HG03045 (cell line): ENCODE data around the gene CRTAC1.

Experiments
- ATAC-seq: cut with Tn5 transposase; IDR thresholded peaks from one replicate; pipeline ENCODE4 v1.9.1; 2021; ENCODE audit warnings: mild to moderate bottlenecking, moderate library complexity; ENCODE audit not compliant: unreplicated experiment

Gene CRTAC1

GRCh38 chr10:98030093-98030821 is at the start of gene CRTAC1:
CRTAC1 (minus strand) TSS chr10:98030621; CDS start chr10:98030472, 149 bp downstream.
- no peak for ATAC-seq

GRCh38 chr10:98078774-98079173 is 48.4 kb upstream of the CRTAC1 start:
- no peak for ATAC-seq

DNA sequence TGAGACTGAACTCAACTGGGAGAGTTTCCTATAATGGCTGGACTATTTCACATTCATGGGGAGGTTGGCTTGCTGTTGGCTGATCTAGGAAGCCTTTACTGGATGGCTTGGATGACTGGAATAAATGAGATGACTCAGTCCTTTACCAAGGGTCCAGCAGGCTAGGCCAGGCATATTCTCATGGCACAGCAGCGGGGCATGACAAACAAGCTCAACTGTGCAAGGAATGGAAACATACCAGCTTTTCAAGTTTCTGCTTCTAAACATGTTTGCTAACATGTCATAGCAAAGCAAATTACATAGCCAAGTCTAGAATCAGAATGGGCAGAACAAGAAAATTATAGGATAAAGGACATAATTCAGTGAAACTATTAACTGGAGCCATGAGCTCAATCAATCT is 46.8 kb upstream of the CRTAC1 start:
- no peak for ATAC-seq

DNA sequence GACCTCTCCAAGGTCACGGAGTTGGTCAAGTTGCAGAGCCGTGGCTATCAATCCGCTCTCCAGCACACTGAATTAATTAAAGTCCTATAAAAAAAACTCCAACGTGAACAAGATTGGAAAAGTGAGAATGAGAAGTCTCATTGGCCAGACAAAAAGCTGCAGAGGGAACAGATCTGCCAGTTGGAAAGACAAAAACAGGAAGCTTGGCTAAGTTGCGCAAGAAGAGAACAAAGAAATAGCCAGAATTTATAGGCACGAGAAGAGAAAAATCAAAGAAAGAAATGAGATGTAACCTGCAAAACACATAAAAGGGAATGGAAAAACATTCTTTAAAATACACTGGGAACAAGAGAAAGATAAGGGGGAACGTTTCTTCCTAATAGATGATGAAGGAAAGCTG is 45.7 kb upstream of the CRTAC1 start:
- ATAC-seq, result no peak

DNA sequence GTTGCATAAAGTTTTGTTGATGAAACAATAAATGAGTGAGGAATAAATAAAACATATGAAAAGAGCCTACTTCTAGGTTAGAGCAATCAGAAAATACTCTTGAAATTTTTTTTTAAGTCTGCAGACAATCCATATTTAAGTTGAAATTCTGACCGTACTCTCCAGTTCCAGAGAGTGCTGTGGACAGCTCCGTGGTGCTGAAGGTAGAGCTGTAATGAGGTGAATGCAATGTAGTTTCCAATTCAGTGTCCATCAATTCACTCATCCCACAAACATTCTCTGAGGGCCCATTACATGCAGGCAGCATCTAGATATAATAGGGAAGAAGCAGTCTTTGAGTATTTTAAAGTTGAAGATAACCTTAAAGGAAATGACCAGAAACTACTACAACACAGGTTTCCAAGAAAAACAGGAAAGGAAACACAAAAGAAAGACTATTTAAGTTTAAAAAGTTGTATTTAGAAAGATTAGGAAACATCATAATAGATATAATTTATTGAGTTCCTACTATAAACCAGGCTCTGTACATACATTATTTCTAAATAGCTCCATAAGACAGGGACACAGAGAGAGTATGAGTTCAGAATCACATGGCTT is 44.0 kb upstream of the CRTAC1 start:
- no peak for ATAC-seq

GRCh38 chr10:98067165-98067564 is 36.7 kb upstream of the CRTAC1 start:
- ATAC-seq, result no peak

DNA sequence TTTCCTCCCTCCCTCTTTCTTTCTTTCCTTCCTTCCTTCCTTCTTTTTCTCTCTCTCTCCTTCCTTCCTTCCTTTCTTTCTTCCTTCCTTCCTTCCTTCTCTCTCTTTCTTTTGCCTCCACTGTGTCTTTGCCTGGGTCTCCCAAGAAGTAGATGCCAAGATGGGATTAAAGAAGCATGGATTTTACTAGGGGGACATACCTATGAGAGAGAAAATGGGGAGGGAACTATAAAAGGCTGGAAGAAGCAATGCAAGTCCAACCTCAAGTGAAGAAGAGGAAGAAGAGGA is 33.3 kb upstream of the CRTAC1 start:
- no peak for ATAC-seq

DNA sequence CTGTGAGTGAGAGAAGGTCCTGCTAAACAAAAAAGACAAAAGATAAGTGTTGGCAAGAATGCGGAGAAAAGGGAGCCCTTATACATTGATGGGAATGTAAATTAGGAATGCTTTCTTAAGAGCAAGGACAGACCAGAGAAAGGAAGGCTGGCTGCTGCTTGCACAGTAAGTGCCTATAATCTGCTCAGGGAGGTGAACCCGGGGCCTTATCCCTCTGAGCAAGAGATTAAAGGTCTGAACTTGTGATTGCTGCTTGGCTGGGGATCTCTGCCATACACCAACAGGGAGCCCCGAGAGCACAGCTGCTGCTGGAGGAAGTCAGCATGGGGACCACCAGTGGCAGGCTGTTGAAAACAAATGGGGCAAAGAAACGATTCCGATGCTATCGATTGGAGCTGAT is 32.0 kb upstream of the CRTAC1 start:
- ATAC-seq, result no peak

GRCh38 chr10:98060079-98060478 is 29.7 kb upstream of the CRTAC1 start:
- ATAC-seq, result no peak

- no peak for ATAC-seq
Observed at GRCh38 chr10:98058295-98058694, 27.9 kb upstream of the CRTAC1 start.

DNA sequence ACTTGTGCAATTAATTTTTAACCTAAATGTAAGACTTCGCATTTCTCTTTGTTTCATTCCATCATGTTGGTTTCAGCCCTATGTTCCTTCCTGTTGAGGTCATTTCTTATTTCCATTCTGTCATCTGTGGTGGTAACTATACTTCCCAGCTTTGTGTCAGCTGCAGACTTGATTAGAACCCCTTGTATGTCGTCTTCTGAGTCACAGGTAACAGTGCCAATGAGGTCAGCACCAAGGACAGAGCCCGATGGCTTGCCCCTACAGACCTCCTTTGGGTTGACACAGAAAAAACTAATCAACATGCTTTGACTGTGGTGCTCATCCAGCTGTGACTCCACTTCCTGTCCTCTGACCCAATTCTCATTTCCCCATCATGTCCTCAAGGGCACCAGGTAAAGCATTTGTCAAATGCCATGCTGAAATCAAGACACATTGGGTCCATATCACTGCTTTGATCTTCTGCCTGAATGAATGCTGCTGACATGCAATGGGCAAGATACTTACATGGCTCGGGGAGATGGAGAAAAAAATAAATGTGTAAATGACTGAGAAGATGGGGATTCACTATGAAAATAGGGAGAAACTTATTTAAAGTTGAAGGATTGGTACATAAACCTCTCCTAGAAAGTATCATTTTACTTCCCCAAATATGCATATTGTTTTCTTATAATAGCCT is 25.6 kb upstream of the CRTAC1 start:
- no peak for ATAC-seq

- no peak for ATAC-seq
Observed at GRCh38 chr10:98047009-98047741, 16.8 kb upstream of the CRTAC1 start.

DNA sequence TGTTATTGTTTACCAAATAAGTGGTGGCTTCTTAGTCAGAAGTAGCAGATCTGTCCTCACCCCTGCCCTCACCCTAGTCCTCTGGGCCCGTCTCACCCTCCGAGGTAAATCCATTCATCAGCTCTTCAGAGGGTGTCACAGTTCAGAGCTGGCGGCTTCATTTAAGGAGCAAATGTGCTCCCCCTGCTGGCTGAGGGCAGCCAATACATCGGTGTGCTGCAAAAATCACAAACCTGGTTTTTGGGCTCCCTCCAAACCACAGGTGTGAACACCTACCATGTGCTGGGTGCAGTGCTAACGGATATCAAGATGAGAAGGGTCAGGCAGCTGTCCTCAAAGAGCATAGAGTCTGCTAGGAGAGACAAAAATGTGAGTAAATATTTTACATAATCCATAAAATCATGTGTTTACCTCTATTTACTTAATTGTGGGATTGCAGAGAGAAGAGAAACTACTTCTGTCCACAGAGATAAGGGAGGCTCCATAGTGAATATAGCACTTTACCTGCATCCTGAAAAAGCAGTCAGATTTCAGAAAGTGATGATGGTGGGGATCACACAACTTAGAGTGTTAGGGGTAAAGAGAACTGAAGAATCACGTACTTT is 15.5 kb upstream of the CRTAC1 start:
- no peak for ATAC-seq

DNA sequence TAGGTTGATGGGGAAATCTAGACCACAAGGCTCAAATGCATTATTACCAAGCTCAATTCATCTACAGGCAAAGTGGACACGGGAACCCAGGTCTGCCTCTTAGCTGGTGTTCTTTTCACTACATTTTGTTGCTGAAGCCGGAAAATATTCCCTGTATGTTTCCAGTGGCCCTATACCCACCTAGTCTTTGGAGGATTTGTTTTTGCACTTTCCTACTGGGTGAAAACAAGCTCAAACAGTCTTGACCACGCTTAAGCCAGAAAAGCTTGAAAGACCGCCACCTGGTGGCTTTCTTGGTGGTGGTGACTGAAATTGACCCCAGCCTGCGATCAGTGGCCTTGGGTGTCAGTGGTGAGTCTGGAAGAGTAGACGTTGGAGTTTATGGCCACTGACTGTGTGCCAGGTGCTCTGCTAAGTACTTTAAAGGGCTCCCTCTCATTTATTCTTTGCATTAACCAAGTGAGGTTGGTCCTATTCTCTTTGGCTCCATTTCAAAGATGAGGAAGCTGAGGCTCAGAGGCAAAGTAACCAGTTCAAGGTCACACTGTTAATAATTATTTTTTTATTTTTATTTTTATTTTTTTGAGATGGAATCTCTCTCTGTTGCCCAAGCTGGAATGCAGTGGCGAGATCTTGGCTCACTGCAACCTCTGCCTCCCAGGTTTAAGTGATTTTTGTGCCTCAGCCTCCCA is 11.1 kb upstream of the CRTAC1 start:
- ATAC-seq, result no peak

DNA sequence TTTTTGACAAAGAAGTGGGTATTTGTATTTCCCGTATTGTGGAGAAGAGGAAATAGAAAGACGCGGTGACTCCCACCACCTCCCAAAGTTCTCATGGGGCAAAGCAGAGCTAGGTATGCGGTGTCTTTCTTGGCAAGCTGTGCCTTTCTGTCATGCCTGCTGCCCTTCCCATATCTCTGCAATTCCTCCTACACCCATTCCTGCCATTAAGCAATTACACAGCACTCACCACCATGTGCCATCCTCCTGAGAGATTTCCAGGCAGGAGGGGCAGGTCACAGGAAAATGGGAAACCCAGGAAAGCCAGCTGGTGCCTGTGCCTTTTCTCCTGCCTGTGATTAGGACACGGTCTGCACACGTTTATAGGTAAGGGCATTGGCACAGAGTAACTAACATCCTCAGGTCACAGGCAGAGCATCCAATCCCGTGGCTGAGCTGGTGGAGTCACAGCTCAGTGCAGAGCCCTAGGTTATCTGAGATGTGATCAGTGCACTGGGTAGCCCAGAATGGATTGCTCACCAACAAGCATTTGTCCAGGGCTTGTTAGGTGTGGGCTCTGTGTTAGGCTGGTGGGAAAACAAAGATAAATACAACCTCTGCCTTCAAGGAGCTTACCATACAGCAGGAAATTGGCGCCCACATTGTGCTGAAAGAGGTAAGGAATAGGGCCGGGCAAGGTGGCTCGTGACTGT is 9.4 kb upstream of the CRTAC1 start:
- ATAC-seq, result no peak

GRCh38 chr10:98038288-98038687 is 7.9 kb upstream of the CRTAC1 start:
- ATAC-seq, result no peak

- no peak for ATAC-seq
Observed at GRCh38 chr10:98035599-98035998, 5.2 kb upstream of the CRTAC1 start.

GRCh38 chr10:98033515-98033914 is 3.1 kb upstream of the CRTAC1 start:
- no peak for ATAC-seq

DNA sequence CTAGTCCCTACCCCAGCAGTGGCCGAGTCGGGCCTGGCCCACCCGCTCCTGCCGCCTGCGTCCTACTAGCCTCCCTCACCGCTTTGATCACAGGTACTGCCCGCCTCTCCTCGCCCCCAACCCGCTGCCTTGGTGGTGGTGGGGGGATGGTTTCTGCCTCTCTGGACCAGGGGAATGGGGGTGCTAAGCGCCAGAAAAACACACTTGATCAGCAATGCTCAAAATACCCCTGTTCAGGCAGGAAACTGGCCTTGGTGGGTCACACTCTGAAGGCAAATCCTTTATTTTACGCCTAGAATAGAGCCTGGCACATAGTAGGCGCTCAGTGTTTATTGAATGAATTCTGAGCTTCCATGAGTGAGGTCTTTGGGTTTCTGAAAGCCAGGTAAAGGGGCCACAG is 1.0 kb upstream of the CRTAC1 start:
- no peak for ATAC-seq

- no peak for ATAC-seq
Observed at GRCh38 chr10:98030991-98031431, 590 bp upstream of the CRTAC1 start.
